ENCODE data around the gene EPN1.
"Not testable (repeated sequence)": the region's sequence is repeated elsewhere in the genome, so short reads cannot be mapped to it uniquely, and the experiment has no call there.

EPN1 gene

GRCh38 chr19:55694656-55695491, 19.8 kb downstream of the EPN1 start:
- no peak for DNase-seq

- no peak for DNase-seq
These were observed 20.7 kb downstream of the EPN1 start for GRCh38 chr19:55695511-55696290.

GRCh38 chr19:55696301-55697068, 21.5 kb downstream of the EPN1 start:
- DNase-seq, result no peak

- no peak for DNase-seq
These were observed 22.0 kb downstream of the EPN1 start for GRCh38 chr19:55697069-55697440.

GRCh38 chr19:55697698-55698097, 22.7 kb downstream of the EPN1 start:
- DNase-seq, result no peak

- DNase-seq, result no peak
These were observed 23.2 kb downstream of the EPN1 start for GRCh38 chr19:55698256-55698655.

GRCh38 chr19:55699221-55699620, 24.2 kb downstream of the EPN1 start:
- no peak for DNase-seq

- no peak for DNase-seq
These were observed 25.8 kb downstream of the EPN1 start for GRCh38 chr19:55700813-55701212.

DNA sequence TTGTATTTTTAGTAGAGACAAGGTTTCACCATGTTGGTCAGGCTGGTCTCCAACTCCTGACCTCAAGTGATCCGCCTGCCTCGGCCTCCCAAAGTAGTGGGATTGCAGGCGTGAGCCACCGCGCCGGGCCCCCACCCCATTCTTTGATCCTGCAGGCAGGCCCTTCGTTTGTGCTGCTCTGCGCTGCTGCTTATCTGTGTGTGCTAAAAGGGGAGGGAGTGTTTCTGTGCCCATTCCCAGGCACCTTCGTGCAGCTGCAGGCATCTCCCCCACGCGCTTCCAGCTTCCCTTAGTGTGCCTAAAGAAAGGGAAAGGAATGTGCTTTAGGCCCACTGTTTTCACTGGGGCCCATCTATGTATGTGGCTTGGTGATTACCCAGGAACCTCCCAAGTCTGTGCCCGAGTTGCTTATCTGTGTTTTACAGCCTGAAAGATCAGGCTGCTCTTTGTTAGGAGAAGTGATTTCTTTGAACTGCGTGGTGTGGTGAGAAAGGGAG, 27.2 kb downstream of the EPN1 start:
- DNase-seq, result no peak

DNA sequence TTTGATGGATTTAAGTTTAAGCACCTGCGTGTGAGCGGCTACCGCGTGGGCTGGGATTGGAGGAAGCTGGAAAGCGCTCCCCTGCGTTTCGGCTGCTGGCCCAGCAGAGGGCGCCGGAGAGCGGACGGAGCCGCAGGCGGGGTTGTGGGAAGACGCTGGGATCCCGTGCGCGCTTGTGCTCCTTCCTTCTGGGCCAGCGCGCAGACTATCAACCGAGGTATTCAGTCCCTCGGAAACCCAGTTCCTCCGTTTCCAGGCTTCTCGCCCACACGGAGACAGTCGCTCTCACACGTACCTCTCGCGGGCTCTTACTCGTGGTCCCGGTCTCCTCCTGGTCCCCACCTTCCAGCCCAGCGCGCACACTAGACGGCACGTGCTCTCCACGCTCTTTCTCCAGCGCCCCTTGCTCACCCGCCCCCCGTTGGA, 28.8 kb downstream of the EPN1 start:
- DNase-seq, result no peak

- no peak for DNase-seq
These were observed 29.6 kb downstream of the EPN1 start for GRCh38 chr19:55704494-55705245.

DNA sequence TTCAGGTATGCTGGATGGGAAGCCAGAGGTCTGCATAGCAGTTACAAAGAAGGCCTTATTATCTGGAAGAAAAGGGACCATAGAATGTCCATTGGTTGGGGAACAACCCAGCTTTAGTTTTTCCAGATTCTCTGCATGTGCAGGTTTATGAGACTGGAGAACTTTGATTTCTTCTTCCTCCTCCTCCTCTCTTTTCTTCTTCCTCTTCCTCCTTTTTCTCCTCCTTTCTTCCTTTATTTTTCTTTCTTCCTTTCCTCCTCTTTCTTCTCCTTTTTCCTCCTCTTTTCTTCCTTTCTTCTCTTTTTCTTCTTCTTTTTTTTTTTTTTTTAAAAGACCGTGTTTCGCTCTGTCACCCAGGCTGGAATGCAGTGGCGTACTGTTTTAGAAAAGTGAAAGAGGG, 30.9 kb downstream of the EPN1 start:
- no peak for DNase-seq

DNA sequence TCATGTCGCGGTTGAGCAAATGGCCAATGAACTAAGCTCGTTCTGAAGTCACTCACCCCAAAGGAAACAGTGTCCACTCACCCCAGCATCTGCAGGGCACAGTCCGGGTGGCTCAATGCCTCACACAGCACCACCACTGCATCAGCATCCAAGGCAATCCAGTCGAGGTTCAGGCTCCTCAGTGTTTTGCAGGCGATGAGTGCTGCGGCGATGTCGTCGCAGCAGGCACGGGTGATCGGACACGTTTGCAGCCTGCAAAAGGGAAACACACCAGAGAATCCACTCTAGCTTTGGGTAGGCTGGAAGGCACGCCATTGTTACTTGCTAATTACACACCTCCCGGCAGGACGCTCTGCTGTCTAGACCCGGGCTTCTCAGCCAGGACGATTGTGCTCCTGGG, 36.7 kb downstream of the EPN1 start:
- no peak for DNase-seq

- no peak for DNase-seq
These were observed 38.0 kb downstream of the EPN1 start for GRCh38 chr19:55712804-55713631.

DNA sequence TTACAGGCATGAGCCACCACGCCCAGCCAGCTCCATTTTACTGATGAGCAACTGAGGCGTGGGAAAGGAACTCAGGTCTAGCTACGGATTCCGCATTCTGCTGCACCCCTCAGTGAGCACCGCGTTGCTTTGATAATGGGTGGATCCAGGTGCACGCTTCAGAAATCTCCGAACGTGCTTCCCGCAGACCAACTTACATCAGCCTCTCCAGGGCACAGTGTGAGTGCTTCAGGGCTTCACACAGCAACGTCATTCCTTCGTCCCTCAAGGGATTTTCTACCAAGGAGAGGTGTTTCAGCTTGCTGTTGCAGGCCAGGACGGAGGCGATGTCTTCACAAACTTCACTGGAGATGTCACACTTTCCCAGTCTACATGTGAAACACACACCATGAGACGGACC, 41.5 kb downstream of the EPN1 start:
- DNase-seq, result no peak

DNA sequence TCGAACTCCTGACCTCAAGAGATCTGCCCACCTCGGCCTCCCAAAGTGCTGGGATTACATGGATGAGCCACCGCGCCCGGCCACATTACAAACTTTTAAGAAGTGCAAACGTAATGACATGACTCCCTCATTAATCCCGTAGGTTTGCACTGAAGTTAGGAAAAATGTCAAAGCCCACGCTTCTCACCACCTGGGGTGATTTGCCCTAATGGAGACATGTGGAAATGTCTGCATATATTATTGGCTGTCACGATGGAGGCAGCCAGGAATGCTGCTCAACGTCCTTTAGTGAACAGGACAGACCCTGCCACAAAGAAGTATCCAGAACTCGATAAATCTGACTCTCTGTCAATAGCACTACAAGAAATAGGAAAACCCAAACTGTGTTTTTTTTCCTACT, 42.2 kb downstream of the EPN1 start:
- no peak for DNase-seq

GRCh38 chr19:55717879-55718711, 43.1 kb downstream of the EPN1 start:
- DNase-seq, result not testable (repeated sequence)

- DNase-seq, result no peak
These were observed 45.3 kb downstream of the EPN1 start for GRCh38 chr19:55720214-55720746.

- DNase-seq, result no peak
These were observed 45.8 kb downstream of the EPN1 start for GRCh38 chr19:55720801-55721200.

- DNase-seq, result no peak
These were observed 48.5 kb downstream of the EPN1 start for GRCh38 chr19:55723491-55723890.
